ENCODE results near the gene HERC6. TPM values are rescaled to one million over a fixed set of nuclear protein-coding genes. Genes with fewer than 3 reads are reported as not detected.

HERC6 gene
- total RNA-seq, 1 donor, result 4.9 TPM

DNA sequence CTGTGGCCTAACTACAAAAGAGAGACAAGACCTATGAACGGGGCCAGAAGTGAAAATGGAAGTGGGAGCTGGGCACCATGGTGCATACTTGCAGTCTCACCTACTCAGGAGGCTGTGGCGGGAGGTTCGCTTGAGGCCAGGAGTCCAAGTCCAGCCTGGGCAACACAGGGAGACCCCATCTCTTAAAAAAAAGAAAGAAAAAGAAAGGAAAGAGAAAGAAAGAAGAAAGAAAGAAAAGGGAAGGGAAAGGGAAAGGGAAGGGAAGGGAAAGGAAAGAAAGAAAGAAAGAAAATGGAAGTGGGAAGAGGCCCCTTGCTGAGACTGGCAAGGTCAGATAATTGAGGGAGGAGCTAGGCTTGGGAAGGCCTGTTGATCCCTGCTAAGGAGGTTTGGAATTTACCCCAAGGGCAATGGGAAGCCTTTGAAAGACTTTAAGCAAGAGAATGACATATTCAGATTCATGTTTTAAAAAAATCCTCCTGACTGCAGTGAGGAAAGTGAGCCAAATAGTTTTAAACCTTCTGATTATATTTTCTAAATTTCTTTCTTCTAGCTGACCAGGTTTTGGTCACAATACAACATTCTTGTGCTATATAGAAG, 60.6 kb downstream of the HERC6 start:
- TF ChIP-seq, protein P1, sequence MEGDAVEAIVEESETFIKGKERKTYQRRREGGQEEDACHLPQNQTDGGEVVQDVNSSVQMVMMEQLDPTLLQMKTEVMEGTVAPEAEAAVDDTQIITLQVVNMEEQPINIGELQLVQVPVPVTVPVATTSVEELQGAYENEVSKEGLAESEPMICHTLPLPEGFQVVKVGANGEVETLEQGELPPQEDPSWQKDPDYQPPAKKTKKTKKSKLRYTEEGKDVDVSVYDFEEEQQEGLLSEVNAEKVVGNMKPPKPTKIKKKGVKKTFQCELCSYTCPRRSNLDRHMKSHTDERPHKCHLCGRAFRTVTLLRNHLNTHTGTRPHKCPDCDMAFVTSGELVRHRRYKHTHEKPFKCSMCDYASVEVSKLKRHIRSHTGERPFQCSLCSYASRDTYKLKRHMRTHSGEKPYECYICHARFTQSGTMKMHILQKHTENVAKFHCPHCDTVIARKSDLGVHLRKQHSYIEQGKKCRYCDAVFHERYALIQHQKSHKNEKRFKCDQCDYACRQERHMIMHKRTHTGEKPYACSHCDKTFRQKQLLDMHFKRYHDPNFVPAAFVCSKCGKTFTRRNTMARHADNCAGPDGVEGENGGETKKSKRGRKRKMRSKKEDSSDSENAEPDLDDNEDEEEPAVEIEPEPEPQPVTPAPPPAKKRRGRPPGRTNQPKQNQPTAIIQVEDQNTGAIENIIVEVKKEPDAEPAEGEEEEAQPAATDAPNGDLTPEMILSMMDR (IDR thresholded peaks at IDR 0.05; ENCODE audit: insufficient read depth, low read length), result no peak
- H3K4me3 ChIP-seq (ENCODE audit: low read depth, low read length), result no peak overlapping the region
- DNase-seq (ENCODE audit: low read depth), result no peak

DNA sequence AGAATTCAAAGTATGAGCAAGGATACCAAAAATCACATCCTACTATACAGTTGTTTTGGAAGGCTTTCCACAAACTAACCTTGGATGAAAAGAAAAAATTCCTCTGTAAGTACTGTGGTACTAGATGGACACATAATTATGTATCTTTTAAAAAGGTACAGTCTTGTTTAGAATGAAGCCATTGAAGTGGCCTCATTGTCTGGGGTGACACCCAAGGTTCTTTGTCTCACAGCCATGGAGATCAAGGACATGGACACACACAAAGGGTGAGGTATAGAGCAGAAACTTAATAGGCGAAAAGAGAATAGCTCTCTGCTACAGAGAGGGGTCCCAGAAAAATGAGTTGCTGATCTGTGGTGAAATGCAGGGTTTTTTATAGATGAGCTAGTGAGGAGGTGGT, 61.5 kb downstream of the HERC6 start:
- no peak overlapping the region for H3K4me3 ChIP-seq (ENCODE audit: low read depth, low read length)
- DNase-seq (ENCODE audit: low read depth), result no peak
- TF ChIP-seq, protein P1 (IDR thresholded peaks at IDR 0.05; ENCODE audit: insufficient read depth, low read length), result no peak

DNA sequence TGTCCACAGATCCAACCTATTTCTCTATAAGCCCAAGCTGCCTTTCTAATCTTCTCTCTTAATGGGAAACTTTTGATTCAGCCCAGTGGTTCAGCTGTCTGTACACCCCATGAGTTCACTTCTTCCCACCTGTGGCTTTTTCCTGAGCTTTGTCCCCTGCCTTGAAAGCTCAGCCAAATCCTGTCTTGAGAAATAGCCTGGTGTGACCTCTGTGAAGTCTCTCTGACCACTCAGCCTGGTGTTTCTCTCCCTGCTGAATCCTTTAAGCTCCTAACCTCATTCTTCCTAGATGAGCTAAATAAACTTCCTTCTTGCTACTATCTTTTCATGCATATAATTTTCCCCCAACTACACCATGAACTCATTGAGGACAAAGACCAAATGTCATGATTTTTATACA, 63.0 kb downstream of the HERC6 start:
- DNase-seq (ENCODE audit: low read depth), result no peak
- TF ChIP-seq, protein P1 (IDR thresholded peaks at IDR 0.05; ENCODE audit: insufficient read depth, low read length), result no peak
- H3K4me3 ChIP-seq (ENCODE audit: low read depth, low read length), result no peak overlapping the region

DNA sequence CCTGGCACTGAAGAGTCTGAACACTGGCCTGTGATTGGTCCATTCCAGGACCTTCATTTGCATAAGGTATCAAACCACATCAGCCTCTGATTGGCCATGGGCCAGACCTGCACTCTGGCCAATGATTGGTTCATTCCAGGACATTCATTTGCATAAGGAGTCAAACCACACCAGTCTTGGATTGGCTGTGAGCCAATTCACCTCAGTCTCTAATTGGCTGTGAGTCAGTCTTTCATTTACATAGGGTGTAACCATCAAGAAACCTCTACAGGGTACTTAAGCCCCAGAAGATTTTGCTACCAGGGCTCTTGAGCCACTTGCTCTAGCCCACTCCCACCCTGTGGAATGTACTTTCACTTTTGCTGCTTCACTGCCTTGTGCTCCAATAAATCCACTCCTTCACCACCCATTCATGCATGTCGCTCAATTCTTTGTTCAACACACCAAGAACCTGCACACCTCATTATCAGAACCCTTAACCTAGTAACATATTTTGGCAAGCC, 64.1 kb downstream of the HERC6 start:
- H3K4me3 ChIP-seq (ENCODE audit: low read depth, low read length), result no peak overlapping the region
- DNase-seq (ENCODE audit: low read depth), result no peak
- TF ChIP-seq, protein P1 (IDR thresholded peaks at IDR 0.05; ENCODE audit: insufficient read depth, low read length), result no peak

DNA sequence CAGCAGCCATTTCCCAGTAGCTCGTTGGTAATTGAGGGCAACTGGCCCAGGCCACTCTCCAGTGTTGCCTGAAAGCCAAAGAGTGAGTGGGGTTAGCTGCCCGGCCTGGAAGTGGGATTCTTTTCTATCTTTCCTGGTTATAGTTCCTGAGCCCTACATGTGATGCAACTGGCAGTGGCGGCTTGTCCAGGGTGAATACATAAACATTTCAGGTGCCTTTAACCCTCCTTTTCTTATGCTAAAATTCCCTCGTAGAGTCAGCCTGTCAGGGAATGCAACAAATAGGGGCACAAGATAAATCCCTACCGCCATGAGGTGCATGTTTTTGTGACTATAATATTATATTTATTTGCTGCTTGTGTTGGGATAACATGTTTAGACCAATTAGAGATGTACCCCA, 64.8 kb downstream of the HERC6 start:
- H3K4me3 ChIP-seq (ENCODE audit: low read depth, low read length), result no peak overlapping the region
- no peak for DNase-seq (ENCODE audit: low read depth)
- TF ChIP-seq, protein P1 (IDR thresholded peaks at IDR 0.05; ENCODE audit: insufficient read depth, low read length), result no peak

DNA sequence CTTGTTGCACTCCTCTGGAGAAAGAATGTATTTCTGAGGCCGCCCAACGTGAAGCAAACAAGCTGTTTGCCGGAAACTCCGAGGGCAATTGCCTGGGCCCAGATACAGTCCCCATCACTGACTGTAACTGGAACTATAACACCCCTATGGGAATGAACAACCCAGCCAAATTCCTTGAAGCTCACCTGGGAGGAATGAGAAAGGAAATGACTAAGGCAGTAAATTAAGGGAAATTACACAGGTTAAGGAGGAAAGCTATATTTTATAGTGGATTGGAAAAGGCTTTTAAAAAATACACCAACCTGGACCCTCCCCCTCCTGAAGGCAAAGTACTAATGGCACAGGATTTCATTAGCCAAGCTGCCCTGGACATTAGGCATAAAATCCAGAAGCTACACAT, 66.6 kb downstream of the HERC6 start:
- no peak for DNase-seq (ENCODE audit: low read depth)
- no peak overlapping the region for H3K4me3 ChIP-seq (ENCODE audit: low read depth, low read length)
- TF ChIP-seq, protein P1 (IDR thresholded peaks at IDR 0.05; ENCODE audit: insufficient read depth, low read length), result no peak

DNA sequence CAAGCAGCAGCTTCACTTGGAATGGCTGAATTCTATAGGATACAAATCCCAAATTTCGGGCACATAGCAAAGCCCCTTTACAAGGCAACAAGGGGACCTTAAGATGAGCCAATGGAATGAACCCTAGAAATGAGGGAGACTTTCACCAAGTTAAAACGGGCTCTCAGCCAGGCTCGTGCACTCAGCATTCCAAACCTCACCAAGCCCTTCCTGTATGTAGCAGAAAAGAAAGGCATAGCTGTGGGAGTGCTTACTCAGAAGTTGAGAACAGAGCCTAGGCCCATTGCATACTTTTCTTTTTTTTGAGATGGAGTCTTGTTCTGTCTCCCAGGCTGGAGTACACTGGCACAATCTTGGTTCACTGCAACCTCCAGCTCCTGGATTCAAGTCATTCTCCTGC, 67.5 kb downstream of the HERC6 start:
- H3K4me3 ChIP-seq (ENCODE audit: low read depth, low read length), result no peak overlapping the region
- TF ChIP-seq, protein P1 (IDR thresholded peaks at IDR 0.05; ENCODE audit: insufficient read depth, low read length), result no peak
- DNase-seq (ENCODE audit: low read depth), result peak; percentile 12
